ENCODE results near the gene CDH5. TPM values are rescaled to one million over a fixed set of nuclear protein-coding genes. Genes with fewer than 3 reads are reported as not detected.

CDH5 gene
- total RNA-seq, 6 experiments from 2014 or later, result 9.0 to 25.7 (median 15.4) TPM

DNA sequence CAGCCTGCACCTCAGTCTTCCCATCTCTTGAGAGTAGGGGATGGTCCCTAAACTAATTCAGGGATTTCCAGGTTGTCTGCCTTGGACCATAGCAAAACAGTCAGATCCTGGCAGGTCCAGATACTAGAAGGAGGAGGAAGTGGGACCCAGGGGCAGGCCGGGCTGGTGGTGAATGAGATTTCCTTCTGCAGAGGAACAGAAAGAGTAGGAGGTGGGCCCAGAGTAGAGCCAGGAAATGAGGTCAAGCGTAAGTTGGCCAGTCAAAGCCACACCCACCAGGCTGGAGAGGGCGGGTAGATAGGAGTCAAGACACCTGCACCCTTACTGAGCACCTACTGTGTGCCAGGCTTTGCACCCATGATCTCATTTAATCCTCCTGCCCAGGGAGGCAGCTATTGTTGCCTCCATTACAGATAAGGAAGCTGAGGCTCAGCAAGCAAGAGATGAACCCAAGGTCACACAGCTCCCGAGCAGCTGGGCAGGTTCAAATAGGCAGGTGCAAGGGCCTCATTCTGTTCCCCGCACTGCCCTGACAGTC lies 2.6 kb downstream of the CDH5 start:
- Histone ChIP-seq H3K4me1 (peaks cover 0 to 7% (median 0%) of the 10 kb centered on the region in 4 donors), H3K27me3 (no peaks in the 10 kb centered on the region), H3K36me3 (no peaks in the 10 kb centered on the region), H3K27ac (peak overlapping the region in 1 of 3 donors; percentile 33), H3K9me3 (no peaks in the 10 kb centered on the region), H3K4me3 (peak overlapping the region in 1 of 3 donors; percentile 40)
- ATAC-seq (peak; percentile 29 to 41 (median 35)), DNase-seq (peak in 1 of 3 donors; percentile 45)
- no peak for TF ChIP-seq POLR2A (IDR thresholded peaks at IDR 0.05)
- TF ChIP-seq, protein P1, sequence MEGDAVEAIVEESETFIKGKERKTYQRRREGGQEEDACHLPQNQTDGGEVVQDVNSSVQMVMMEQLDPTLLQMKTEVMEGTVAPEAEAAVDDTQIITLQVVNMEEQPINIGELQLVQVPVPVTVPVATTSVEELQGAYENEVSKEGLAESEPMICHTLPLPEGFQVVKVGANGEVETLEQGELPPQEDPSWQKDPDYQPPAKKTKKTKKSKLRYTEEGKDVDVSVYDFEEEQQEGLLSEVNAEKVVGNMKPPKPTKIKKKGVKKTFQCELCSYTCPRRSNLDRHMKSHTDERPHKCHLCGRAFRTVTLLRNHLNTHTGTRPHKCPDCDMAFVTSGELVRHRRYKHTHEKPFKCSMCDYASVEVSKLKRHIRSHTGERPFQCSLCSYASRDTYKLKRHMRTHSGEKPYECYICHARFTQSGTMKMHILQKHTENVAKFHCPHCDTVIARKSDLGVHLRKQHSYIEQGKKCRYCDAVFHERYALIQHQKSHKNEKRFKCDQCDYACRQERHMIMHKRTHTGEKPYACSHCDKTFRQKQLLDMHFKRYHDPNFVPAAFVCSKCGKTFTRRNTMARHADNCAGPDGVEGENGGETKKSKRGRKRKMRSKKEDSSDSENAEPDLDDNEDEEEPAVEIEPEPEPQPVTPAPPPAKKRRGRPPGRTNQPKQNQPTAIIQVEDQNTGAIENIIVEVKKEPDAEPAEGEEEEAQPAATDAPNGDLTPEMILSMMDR (IDR thresholded peaks at IDR 0.05), result no peak
- 64% methylated on average over 1 of the region's 5 CpGs for WGBS (ENCODE audit: insufficient coverage, low coverage, low lambda C conversion rate, missing lambda C conversion rate)
- intact Hi-C loops (cut with DNase I), result no loop called here

DNA sequence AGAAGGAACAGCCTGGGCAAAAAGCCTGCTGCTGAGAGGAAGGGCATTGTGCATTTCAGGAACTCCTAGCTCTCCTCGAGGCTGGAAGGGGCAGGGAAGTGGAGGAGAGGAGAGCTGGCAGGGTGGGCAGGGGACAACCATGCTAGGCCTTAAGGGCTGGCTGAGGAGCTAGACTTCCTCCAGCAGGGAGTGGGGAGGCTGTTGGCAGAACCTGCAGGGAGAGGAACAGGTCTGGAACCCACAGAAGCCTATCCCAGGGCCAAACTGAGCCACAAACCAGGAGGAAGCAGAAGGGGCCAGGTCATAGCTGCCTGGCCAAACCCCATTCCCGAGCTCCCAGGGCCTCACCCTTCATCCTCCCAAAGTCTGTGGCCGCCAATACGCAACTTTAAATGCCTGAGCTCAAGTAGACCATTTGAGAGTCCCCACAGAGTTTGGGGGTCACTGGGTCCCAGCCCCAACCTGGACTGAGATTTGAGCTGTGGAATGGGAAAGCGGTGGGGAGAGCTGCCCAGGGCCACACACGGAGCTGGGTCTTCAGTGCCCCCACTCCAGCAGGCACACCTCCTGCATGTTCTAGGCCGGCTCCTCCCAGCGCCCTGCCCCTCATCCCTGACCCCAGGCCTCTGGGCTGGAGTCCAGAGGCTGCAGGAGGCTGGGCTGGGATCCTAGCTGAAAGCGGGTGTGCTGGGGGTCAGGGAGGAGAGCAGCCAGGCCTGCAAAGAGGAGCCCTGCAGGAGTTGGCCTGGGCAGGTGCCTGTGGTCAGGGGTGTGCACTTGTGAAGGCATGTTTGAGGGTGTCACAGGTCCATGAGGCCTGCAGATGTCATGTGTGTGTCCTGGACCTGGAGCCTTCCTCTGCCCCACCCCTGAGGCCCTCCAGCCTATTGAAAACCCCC lies 4.5 kb downstream of the CDH5 start:
- peak in 1 of 3 donors; percentile 14 for DNase-seq
- peak in 1 of 4 donors; percentile 25 for ATAC-seq
- intact Hi-C loops (cut with DNase I), result no loop called here
- Histone ChIP-seq H3K4me3 (no peak overlapping the region), H3K9me3 (no peaks in the 10 kb centered on the region), H3K4me1 (peaks cover 0 to 7% (median 0%) of the 10 kb centered on the region in 4 donors), H3K27ac (no peak overlapping the region), H3K27me3 (no peaks in the 10 kb centered on the region), H3K36me3 (no peaks in the 10 kb centered on the region)
- 25% methylated on average over 1 of the region's 9 CpGs for WGBS (ENCODE audit: insufficient coverage, low coverage, low lambda C conversion rate, missing lambda C conversion rate)
- TF ChIP-seq POLR2A (IDR thresholded peaks at IDR 0.05), result no peak
- TF ChIP-seq, protein P1 (IDR thresholded peaks at IDR 0.05), result no peak

DNA sequence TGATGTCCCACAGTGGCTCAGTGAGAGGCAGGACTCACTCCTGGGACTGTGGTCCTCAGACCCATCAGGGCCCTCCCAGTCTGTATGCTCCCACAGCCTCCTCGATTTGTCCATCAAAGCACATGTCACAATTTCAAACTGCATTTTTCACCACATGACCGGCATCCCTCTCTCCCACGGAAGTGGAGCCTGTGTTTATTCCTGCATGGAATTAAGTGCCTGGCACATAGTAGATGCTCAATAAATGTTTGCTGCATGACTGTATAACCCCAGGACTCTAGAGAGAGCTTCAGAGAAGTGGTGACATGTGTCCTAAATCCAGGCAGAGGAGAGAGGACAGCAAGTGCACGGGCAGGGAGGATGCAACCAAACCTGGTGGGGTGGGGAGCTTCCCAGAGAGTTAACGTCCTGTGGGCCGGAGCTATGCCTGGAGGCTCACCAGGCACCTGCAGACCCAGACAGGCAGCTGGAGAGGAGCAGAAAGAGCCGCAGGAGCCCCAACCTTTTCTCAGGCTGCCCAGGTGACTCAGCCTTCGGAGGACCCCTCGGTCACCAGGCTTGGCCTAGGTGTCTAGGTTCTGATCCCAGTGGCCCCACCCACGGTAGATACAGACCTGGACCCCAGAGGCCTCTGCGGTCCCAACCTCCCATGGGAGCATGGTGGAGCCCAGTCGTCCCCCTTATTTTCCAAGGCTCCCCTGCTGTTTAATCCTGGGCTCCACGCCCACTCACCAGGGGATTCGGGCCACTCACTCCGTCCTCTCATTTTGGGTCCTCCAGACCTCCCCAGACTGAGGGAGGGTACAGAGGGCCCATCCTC lies 5.8 kb downstream of the CDH5 start:
- peaks cover 0 to 7% (median 0%) of the 10 kb centered on the region in 4 donors for H3K4me1 ChIP-seq
- intact Hi-C loops (cut with DNase I), result no loop called here
- no peak overlapping the region for H3K4me3 ChIP-seq
- H3K36me3 ChIP-seq, result no peaks in the 10 kb centered on the region
- H3K27me3 ChIP-seq, result no peaks in the 10 kb centered on the region
- DNase-seq (peak in 1 of 3 donors; percentile 9), ATAC-seq (no peak)
- WGBS (ENCODE audit: insufficient coverage, low coverage, low lambda C conversion rate, missing lambda C conversion rate), result 59% methylated on average over 8 of the region's 15 CpGs
- no peaks in the 10 kb centered on the region for H3K9me3 ChIP-seq
- TF ChIP-seq POLR2A (IDR thresholded peaks at IDR 0.05), result no peak
- TF ChIP-seq, protein P1 (IDR thresholded peaks at IDR 0.05), result no peak
- no peak overlapping the region for H3K27ac ChIP-seq

- intact Hi-C loops (cut with DNase I), result no loop called here
- Histone ChIP-seq H3K9me3 (no peaks in the 10 kb centered on the region), H3K4me1 (peaks cover 0 to 7% (median 0%) of the 10 kb centered on the region in 4 donors), H3K36me3 (no peaks in the 10 kb centered on the region), H3K27ac (no peak overlapping the region), H3K4me3 (no peak overlapping the region), H3K27me3 (no peaks in the 10 kb centered on the region)
- 71% methylated on average over 1 of the region's 4 CpGs for WGBS (ENCODE audit: insufficient coverage, low coverage, low lambda C conversion rate, missing lambda C conversion rate)
- TF ChIP-seq POLR2A (IDR thresholded peaks at IDR 0.05), result no peak
- TF ChIP-seq, protein P1 (IDR thresholded peaks at IDR 0.05), result no peak
- no peak for DNase-seq
- no peak for ATAC-seq
Observed at GRCh38 chr16:66372898-66373155, 6.3 kb downstream of the CDH5 start.
